Left cardiac atrium (tissue), 4 donors: ENCODE results near the gene ADGRB3. TPM values are rescaled to one million over a fixed set of nuclear protein-coding genes. Genes with fewer than 3 reads are reported as not detected.

ENCODE experiments used
- ATAC-seq, 2 donors: fragments of 200-7000 bp; cut with Tn5 transposase; one replicate each; pipeline ENCODE4 v1.9.1; 2020; ENCODE audit warnings: mild to moderate bottlenecking in 2 of 2, moderate library complexity in 2 of 2
- DNase-seq: peaks from one replicate; pipeline ENCODE4 v3.0.0-alpha.2; 2020
- intact Hi-C, 2 donors: fragments of 100-400 bp; cut with DNase I; formaldehyde crosslinking; loops; one replicate each; pipeline versions ENCODE4 v1.14.1 to v1.15.1; 2022 to 2023
- total RNA-seq, 2 donors: library from RNA; stranded (reverse); fragmentation: NEBNext Ultra II Directional; extraction: Animal tissue kit (Norgen Biotek cat#: 25700); gene quantifications; one replicate each; pipeline ENCODE4 v1.2.1, GENCODE V29; 2021
- donor health status: DM: no; HTN: yes; CAD: no.
- donor health status: DM: no; HTN: yes; CAD: no; lungs with severe emphysema.
- donor health status: DM: yes; HTN: yes; CAD: no.
- donor health status: Dilated cardiomyopathy.

ADGRB3 gene
- total RNA-seq, 2 donors from 2014 or later: 1.7 to 2.3 TPM

DNA sequence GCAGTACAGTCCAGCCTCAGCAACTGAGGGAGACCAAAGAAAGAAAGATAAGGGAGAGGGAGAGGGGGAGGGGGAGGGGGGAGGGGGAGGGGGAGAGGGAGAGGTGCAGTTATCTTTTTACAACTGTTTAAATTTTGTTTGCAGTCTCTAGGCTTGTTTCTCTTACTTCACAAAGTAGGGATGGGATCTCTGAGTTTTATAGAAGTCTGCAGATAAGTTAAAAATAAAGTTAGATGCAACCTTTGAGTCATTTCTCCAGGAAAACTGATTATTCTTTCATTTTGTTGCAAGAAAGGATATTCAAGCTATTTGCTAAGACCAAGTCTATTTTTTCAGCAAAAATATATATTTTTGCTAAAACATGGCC lies 487.3 kb downstream of the ADGRB3 start:
- no peak for ATAC-seq
- intact Hi-C loops: no loop called here
- no peak for DNase-seq

DNA sequence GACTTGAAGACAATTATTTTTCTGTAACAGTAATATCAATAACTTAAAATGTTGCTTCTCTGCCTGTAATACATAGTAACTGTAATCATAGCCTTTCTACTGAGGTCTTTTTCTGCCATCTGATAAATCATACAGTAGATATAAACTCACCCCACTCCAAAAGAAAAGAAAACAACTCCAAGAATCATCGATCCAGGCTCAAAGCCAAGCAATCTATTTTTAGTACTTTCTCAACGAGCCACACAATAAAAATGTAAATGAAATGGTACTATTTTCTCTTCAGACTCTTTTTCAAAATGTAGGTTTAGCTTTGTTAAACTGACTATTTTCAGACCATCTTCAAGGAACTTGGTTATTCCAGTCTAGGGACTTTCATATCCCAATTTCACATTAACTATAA lies 493.3 kb downstream of the ADGRB3 start:
- DNase-seq (no peak), ATAC-seq (no peak)
- intact Hi-C loops: no loop called here

DNA sequence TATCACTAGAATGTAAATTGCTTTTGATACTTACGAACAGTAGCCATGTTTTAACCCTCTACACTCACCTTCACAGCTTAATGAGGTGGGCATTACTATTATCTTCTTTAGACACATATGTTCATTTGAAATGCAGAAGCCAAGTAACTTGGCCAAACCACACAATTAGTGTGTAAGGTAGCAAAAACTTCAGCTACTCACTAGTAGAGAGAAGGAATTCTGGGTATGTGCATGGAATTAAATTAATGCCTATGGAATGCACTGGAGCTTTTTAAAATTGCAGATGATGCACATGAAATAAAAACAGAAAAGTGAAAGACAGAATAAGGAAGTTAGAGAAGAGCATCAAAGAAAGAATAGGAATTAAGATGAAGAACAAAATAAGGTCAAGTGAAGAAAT lies 494.0 kb downstream of the ADGRB3 start:
- DNase-seq (no peak), ATAC-seq (no peak)
- intact Hi-C loops: no loop called here

DNA sequence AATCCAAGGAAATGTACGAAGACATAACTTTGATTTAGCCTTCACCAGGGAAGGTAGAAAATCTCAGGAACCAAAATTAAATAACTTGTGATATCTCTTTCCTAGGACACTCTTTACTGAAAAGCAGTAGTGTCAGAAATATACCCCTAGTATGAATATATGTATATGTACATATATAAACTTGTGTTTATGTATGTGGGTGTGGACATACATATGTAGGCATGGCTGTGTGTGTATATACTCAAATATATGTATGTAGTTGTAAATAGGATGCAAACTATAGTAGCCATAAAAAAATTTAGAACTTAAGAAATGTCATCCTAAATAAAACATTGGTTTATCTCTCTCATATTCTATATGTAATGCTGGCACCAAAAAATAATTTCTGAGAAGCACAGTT lies 500.8 kb downstream of the ADGRB3 start:
- DNase-seq (no peak), ATAC-seq (no peak)
- intact Hi-C loops: loop anchor here in 1 of 2 donors (5.0 kb wide), 1 partner anchor 144 kb away; no protein-coding TSS in a partner anchor

DNA sequence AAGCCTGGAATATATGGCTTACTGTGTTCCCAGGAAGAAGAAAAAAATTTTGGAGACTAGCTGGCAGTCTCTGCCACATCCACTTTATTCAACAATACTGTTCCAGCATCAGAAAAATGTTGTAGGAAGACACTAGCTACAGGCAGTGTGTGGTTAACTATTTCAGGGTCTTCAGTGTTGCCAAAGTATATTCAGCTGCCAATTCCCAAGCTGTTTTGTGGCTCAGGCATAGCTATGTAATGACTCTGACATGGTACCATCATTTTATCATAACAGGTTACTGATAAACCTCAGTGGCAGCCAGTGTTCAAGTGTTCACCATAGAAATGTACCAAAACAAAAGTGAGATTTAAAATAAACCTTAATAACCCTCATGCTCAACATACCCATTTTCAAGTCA lies 503.1 kb downstream of the ADGRB3 start:
- intact Hi-C loops: loop anchor here in 1 of 2 donors (5.0 kb wide), 1 partner anchor 146 kb away; no protein-coding TSS in a partner anchor
- DNase-seq: no peak
- ATAC-seq: peak; percentile 88 to 95

DNA sequence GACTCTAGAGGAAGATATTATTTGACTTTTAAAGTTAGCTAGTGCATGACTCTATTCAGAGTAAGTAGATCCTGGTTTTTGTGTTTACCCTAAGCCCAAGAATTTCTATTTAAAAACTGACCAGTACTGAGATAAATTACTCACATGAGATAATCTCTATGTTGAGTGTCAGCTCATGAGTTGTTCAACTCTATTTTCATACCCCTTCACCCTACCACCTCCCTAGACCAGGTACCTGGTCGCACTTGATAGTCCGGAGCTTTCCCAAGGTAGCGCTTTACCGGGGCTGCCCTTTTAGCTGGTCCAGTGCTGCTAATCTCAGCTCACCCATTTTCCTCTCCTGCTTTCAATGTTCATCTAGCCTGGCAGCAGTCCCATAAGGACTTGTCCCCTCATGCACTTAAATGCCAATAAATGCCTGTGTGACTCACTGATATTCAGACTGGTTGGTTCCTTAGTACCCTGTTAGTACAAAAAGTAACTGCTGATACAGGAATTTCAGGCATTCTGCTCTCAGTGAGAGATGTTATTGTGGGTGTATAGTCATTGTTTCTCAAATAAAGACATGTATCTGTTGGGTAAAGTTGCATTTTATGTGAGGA lies 503.9 kb downstream of the ADGRB3 start:
- intact Hi-C loops: loop anchor here in 1 of 2 donors (5.0 kb wide), 1 partner anchor 147 kb away; no protein-coding TSS in a partner anchor
- ATAC-seq: peak; percentile 71 to 88
- DNase-seq: peak; percentile 28

DNA sequence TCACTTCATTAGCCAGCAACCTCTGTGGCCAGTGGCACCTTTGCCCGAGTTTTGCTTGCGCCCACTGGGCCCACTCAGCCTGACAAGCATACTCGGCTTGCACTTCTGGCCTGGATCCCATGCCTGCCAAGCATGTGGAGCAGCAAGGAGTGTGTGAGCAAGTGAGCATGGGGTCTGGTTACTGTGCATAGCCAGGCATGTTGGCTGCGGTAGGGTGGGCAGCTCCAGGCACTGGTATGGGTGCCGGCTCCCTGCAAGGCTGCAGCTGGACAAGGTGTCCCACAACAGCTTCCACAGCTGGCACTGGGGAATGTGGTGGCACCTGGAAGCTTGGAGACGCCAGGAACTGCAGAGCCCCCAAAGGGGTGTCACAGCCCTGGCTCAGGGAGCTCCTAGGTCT lies 510.0 kb downstream of the ADGRB3 start:
- DNase-seq (no peak), ATAC-seq (no peak)
- intact Hi-C loops: no loop called here

DNA sequence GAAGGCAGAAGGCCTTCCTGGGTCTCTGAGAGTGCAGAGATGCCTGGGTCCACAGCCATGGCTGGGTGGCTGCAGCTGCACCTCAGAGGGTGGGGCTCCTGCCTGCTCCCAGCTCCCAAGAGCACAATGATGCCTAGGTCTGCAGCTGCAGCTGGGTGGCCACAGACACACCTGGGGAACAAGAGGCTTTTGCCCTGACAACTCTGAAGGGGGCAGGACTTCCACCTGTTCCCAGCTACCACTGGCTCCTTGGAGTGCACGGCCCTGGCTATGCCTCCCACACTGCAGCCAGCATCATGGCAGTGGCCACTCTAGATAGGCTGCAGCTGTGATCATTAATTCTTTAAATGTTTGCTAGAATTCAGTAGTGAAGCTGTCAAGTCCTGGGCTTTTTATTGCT lies 511.3 kb downstream of the ADGRB3 start:
- ATAC-seq (no peak), DNase-seq (no peak)
- intact Hi-C loops: no loop called here

DNA sequence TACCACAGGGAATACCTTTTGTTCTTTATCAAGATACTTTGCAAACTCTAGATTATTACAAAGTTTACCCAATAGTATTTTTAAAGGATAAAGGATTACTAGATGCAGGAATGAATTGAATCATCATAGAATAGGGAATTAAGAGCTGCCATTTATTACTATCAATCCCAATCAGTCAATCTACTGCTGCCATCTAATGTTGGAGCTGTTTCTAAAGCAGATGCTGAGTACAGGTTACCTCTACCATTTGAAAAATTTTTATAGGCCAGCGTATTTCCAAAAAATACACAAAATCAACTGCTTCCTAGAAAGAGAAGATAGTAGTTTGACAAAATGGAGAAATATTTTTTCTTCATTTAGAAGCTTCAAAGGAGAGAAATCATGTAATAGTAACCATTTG lies 520.4 kb downstream of the ADGRB3 start:
- intact Hi-C loops: no loop called here
- DNase-seq (no peak), ATAC-seq (no peak)

DNA sequence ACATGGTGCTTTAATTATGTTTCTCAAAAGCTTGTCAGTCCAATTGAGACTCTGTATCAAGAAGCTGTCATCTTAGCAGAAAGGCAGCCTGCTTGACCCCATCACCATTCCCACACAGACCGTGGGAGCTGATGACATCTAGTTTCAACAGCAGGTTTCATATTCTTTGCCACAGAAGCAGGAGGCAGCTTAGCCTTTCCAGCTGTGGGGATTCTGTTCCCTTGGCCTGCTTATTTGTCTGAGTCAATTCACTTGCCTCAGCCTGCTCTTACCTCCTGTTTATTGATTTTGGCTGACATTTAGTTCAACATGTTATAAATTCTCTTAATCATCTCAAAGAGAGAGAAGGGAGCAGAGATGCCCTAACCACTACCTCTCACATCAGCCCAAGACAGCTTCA lies 527.7 kb downstream of the ADGRB3 start:
- intact Hi-C loops: no loop called here
- ATAC-seq (peak in 1 of 2 donors; percentile 77), DNase-seq (no peak)

DNA sequence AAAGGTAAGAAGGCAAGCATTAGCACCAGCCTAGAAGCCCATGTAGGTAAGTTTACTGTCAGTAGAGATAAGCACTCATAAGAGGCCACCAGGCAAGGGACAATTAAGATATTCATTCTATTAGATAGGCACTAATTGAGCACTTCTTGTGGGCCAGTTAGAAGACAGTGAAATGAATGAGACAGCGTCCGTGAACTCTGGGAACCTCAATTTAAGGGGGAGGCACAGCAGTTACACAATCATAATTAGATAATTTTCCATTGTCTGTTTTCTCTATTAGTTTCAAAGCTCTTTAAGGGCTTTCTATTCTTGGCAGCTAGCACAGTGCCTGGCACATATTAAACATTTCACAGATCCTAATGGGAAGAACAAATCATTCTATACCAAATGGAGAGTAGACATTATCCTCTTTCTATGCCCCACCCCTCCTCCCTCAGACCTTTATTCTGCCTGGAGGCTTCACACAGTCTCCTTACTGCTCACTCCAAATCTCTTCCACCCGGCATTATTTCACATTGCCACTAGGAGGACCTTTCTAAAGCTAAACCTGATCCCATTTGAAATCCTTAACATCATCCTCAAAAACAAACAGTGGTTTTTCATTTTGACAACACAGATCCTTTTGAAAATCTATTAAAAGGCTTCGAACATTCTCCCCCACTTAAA lies 529.6 kb downstream of the ADGRB3 start:
- ATAC-seq: peak in 1 of 2 donors; percentile 41
- DNase-seq: no peak
- intact Hi-C loops: no loop called here

DNA sequence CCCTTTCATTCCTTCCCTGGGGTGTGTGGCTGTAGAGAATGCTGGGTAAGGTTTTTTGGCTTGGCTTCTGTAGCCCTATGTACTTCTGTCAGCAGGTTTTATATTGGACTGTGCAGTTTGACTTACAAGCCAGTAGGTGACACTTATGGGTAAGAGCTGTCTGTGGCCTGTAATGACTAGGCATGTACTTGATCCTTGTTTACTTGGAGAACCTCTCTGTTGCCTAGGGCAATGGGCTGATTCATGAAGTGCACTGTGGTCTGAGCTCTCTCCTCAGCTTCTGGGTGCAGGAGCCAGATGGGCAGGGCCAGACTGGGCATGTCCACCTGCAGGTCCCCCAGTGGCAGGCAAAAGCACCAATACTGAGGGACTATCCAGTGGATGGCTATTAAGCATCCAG lies 544.6 kb downstream of the ADGRB3 start:
- ATAC-seq (no peak), DNase-seq (no peak)
- intact Hi-C loops: no loop called here

DNA sequence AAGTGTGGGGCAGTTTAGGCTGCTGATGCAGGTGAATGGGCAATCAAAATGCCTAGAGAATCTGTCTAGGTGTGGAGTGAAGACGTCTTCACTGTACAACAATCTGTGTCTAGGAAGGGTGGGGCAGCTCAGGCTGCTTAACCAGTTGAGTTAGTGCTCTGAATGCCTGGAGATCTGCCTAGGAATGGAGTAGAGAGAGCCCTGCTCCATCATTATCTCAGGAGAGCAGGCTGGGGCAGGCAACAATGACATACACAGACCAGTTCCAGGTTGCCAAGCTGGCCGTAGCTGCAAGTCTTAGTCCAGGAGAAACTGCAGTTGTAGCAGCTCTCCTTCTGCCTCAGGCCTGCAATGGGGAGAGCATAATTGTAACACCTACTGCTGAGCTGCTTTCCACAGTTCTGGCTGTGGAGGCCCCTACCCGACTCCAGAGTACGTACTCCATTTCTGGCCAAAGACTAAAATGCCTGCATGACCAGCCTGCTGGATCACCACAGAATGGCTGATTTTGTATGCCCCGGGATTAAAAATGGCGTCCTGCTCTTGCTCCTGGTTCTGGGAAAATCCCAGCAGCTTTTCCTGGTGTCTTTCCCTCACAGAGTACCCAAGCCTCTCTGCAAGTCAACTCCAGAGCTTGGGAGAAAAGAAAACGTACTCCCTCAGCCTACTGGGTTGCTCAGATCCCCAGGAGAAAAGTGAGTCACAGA lies 545.4 kb downstream of the ADGRB3 start:
- ATAC-seq (no peak), DNase-seq (no peak)
- intact Hi-C loops: no loop called here

DNA sequence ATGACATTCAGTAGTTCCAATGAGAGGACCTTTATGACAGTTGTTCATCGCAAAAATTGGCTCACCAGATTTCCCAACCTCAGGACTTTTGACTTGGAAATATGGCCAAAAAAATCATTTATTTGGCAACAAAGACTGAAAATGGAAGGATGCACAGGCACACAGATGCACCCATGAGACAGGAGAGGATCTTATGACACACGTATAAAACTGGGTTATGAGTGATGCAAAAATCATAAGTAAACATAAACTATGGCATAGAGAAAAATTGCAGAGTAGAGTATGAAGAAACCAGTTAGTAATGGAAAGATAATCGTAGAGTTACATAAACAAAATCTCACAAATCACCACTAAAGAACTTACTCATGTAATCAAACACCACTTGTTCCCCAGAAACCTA lies 546.9 kb downstream of the ADGRB3 start:
- ATAC-seq (peak in 1 of 2 donors; percentile 55), DNase-seq (no peak)
- intact Hi-C loops: no loop called here

DNA sequence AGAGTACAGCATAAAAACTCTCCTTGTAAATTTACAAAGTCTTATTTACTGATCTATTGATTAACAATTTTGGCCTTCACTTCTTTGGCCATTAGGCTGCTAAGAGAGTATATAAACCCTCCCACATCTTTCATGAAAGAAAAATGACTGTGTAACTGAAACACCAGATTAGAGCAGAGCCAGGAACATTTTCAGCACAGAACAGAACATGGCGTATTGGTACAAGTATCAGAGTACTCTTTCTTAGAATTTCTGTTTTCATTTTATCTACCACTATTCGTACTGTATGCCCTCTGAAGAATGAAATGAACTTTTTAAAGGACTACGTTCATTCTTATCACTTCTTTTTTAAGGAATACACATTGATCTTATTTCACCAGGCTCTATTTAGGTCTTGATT lies 550.2 kb downstream of the ADGRB3 start:
- intact Hi-C loops: no loop called here
- DNase-seq: no peak
- no peak for ATAC-seq

DNA sequence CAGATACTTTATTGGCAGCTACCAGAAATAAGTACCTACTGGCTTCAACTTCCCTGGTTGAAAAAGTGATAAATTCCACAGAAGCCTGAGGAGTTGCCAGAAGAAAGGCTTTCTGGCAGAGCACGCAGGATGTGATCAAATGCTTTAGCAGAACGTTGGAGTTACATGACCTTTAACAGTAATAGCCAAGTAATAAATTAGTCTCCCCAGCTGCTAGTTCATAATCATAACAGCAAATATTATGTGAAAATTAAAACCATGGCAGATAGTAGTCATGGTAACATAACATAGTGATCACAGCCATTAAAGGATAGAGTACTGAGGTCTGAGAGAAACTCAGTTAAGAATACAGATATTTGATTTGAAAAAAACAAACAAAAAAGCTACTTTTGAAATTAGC lies 567.7 kb downstream of the ADGRB3 start:
- DNase-seq: no peak
- intact Hi-C loops: no loop called here
- ATAC-seq: no peak

DNA sequence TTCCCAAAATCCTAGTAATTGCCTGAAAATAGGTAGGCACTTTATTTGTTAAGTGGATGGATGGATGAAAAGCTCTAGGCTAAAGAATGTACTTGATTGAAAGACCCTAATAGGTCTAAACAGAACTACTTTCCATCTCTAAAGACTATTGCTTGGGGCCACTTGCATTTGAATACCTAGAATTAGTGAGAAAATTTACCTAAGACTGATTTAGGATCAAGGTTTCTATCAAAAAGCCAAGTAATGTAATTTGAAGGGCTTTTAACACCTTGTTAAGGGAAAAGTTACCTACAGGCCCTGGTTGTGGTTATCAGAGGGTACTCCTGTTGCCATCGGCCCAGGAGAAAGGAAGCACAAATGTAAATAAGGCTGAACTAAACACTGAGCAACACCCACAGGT lies 581.0 kb downstream of the ADGRB3 start:
- intact Hi-C loops: no loop called here
- no peak for ATAC-seq
- no peak for DNase-seq

DNA sequence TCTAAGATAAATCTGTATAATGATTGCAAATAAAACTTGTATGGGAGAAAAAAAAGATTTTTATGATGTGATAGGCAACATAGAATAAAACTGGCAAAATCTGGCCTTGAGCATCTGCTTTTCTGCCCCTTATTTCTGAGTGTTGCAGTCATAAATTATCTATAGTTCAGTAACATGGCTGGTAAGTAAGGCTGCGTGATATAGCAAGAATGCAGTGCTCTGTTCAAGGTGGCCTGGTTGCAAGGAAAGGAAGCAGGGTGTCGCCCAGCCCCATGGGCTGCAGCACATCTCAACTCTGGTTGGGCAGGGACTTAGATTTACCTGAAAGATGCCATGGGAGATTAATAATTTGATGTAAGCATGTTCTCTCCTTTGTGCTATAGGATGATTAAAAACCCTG lies 582.3 kb downstream of the ADGRB3 start:
- no peak for ATAC-seq
- intact Hi-C loops: no loop called here
- DNase-seq: no peak

DNA sequence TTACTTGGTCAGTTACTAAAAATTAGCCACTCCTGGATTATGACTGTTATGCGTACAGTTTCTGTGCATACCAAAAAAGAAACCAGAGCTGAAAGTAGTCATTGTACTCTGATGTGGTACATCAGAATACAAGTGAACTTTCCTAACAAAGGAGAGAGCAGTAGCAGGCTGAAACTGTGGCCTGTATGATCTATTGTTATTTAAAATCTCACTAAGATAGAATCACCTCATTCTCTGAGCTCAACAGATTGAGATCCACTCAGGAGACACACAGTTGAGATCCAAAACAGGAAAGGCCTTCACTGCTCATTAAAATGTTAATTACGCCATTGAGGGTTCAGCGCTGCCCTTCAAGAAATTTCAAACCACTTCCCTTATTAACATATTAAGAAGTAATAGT lies 585.3 kb downstream of the ADGRB3 start:
- ATAC-seq: no peak
- intact Hi-C loops: no loop called here
- DNase-seq: no peak

DNA sequence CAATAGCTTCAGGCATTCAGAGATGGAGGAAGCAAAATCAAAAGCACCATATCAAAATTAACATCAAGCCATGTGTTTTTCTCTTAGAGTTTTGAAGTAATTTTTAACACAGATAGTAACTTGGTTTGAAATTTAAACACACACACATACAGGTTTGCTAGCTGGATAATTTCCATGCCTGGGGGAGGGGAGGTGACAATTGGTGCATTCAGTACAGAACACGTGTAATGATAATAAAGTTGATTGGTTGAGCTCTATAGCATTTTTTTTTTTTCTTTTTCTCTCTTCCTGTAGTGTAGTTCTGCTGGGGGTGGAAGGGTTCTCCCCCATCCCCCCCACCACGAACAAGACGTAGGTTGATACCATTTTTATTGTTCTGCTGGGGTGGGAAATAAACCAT lies 596.9 kb downstream of the ADGRB3 start:
- no peak for ATAC-seq
- intact Hi-C loops: no loop called here
- DNase-seq: no peak

DNA sequence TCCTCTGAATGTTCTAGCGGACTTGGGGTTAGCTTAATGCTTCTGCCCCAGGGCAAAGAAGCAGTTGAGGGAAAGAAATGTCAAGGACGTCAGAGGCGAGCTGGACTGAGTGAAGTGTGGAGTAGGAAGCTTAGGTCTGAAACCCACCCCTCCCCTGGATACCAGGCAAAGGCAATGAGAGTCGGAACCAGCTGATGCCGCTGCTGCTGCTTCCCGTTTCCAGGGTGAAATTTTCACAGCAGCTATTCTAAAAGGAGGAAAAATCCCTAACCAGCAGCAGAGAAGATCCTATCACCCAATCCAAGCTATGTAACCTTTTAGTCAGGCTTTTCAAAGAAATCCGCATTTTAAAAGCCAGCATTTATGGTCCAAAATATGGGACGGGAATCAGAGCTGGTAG lies 597.4 kb downstream of the ADGRB3 start:
- ATAC-seq (no peak), DNase-seq (no peak)
- intact Hi-C loops: no loop called here
